AG09319 (cell line): ENCODE results near the gene DR1.

Experiments used
- DNase-seq: peaks from one replicate; pipeline ENCODE4 v3.0.0-alpha.2; 2010; ENCODE audit warnings: low read depth; ENCODE audit errors: extremely low read depth
- CTCF ChIP-seq: IDR thresholded peaks from 2 replicates; pipeline ENCODE4 v1.5.1; 2011; ENCODE audit warnings: low read depth, mild to moderate bottlenecking, inconsistent platforms, low read length, moderate library complexity

Gene DR1

GRCh38 chr1:93317207-93317606 is 28.5 kb upstream of the DR1 start:
- DNase-seq: no peak
- no peak for TF ChIP-seq CTCF

DNA sequence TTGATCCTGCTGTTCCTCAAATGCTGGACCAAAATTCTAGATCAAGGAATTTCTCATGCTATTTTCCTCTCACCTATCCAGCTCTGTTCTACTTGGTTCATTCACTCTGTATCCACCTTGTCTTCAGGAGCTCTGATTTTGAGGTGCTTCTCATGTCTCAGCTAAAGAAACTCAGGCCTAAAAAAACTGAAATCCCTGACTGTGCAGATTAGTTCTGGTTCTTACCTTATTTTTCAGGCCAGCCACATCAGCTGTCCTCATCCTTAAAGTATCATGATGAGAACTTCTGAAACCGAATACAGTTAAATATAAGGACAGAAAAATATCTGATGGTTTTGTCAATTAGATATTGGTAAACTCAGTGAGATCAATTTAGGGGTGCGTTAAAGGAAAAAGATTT is 27.8 kb upstream of the DR1 start:
- TF ChIP-seq CTCF: no peak
- DNase-seq: no peak

DNA sequence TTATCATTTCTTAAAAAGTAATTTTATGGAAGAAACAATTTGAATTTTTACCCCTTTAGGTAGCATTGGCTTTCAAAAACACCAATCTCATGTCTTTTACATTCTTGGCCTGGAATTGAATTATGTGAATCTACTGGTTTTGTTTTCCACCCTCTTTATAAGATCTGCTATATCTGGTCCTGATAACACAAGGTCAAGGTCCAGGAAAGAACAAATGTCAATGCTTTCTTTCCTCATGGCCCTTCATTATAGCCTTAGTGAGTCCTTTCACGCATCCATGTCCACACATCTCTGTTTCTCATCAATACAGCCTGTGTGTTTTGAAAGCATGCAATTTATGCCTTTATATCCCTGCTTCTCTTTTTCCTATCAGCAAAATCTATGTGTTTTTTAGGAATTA is 24.0 kb upstream of the DR1 start:
- no peak for DNase-seq
- TF ChIP-seq CTCF: no peak

- no peak for DNase-seq
- no peak for TF ChIP-seq CTCF
Measured at GRCh38 chr1:93322349-93322748, 23.4 kb upstream of the DR1 start.

DNA sequence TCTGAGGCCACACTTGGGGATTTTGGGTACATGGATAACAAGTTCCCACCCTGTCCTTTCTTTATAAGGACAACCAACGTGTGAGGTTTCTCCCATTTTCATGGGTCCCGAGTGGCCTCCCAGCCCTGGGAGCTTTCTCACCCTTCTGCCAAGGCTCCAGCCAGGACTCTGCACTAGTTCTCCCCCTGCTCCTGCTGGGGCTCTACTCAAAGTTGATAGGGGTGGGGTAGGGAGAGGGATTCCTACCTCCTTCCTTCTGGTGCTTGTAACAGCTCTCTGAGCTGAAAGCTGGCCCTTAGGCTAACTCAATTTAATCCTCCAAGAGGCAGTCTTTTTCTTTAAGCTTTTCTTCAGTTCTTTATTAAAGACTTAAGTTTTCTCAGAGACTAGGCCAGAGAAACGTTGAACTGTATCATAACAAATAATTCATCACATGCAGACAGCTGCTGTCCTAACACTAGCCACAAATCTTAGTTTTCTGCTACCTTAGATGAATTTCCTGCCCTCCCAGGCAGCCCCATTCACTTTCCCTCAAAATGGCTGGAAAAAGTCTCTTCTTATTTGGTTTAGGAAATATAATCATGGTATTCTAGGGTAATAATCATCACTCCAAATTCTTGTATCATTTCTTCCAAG is 22.4 kb upstream of the DR1 start:
- no peak for TF ChIP-seq CTCF

DNA sequence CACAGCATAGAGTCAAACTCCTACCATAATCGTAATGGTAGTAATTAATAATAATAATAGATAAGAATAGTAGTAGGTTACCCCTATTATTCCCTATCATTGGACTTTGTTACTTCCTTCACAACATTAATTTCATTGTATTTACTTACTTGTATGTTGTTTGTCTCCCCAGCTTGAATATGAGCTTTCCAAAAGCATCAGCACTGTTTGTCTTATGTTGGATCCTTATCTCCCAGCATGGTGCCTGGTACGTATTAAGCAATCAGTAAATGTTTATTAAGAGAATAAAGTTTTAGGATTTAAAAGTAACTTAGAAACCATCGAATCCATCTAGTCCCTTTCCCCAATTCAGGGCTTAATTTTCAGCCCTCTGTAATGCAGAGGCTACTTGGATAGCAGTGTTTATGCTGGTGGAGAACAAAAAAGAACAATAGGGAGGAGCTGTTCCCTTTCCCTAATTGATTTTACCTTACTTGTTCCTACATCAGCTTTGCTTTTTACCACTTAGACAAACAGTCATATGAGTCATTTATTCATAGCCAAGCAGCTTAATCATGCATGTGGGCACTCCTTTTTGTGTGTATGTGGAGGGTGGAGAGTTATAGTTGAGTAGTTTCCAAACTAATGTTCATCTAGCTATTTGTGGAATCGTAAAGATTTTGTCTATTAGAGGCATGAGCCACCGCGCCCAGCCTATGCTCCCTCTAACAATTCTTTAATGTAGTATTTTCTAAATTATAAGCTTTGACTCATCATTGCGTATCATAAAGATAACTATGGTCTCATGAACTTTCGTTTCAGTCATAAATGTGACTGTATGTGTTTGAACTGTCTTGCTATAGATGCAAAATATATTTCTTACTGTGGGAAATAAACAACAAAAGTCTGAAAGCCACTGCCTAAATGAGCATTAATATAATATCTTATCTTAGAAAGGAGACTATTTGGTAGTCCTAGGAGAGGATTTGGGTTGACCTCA is 20.9 kb upstream of the DR1 start:
- TF ChIP-seq CTCF: no peak
- no peak for DNase-seq

More for the DNA sequence above, 22.4 kb upstream of the DR1 start:
- DNase-seq: no peak
